HepG2 (cell line): Measurements from ENCODE around the gene LIMA1. TPM values are rescaled to one million over a fixed set of nuclear protein-coding genes. Genes with fewer than 3 reads are reported as not detected.

Experiments used
- ARNTL ChIP-seq: sonication (generic); formaldehyde crosslinking; IDR thresholded peaks from 2 replicates; pipeline ENCODE4 v1.4.0; 2020; ENCODE audit warnings: mild to moderate bottlenecking, missing genetic modification reagents
- BCL6 ChIP-seq: IDR thresholded peaks from 2 replicates; pipeline ENCODE4 v1.6.1; 2016; ENCODE audit warnings: missing genetic modification reagents, missing compliant biosample characterization
- FOXJ3 ChIP-seq: sonication (generic); formaldehyde crosslinking; IDR thresholded peaks from 2 replicates; pipeline ENCODE4 v1.4.0; 2020; ENCODE audit warnings: missing genetic modification reagents, mild to moderate bottlenecking, borderline replicate concordance
- HOXA3 ChIP-seq: sonication (generic); formaldehyde crosslinking; IDR thresholded peaks from 2 replicates; pipeline ENCODE4 v1.5.0; 2020; ENCODE audit warnings: missing genetic modification reagents
- IKZF4 ChIP-seq: sonication (generic); formaldehyde crosslinking; IDR thresholded peaks from 2 replicates; pipeline ENCODE4 v1.5.1; 2020; ENCODE audit warnings: borderline replicate concordance, mild to moderate bottlenecking, low read depth, missing genetic modification reagents; ENCODE audit errors: not compliant biosample characterization
- NR2C2 ChIP-seq: sonication (generic); formaldehyde crosslinking; IDR thresholded peaks from 2 replicates; pipeline ENCODE4 v1.4.0; 2020; ENCODE audit warnings: missing genetic modification reagents, mild to moderate bottlenecking, moderate library complexity, borderline replicate concordance
- NRL ChIP-seq: sonication (generic); formaldehyde crosslinking; IDR thresholded peaks from 2 replicates; pipeline ENCODE4 v1.5.0; 2020; ENCODE audit warnings: missing genetic modification reagents, mild to moderate bottlenecking, moderate library complexity, borderline replicate concordance
- U2AF2 ChIP-seq: fragments of 200-400 bp; formaldehyde crosslinking; IDR thresholded peaks from 2 replicates; pipeline ENCODE4 v1.6.1; 2017; ENCODE audit warnings: low read depth, mild to moderate bottlenecking, low read length
- ZFP37 ChIP-seq: sonication (generic); formaldehyde crosslinking; IDR thresholded peaks from 2 replicates; pipeline ENCODE4 v1.4.0; 2020; ENCODE audit warnings: missing genetic modification reagents, borderline replicate concordance
- ZFP62 ChIP-seq: sonication (generic); formaldehyde crosslinking; IDR thresholded peaks from 2 replicates; pipeline ENCODE4 v1.4.0; 2020; ENCODE audit warnings: missing genetic modification reagents
- ZFP82 ChIP-seq: sonication (generic); formaldehyde crosslinking; IDR thresholded peaks from 2 replicates; pipeline ENCODE4 v1.5.1; 2020; ENCODE audit warnings: mild to moderate bottlenecking, missing genetic modification reagents, borderline replicate concordance
- ZNF136 ChIP-seq: sonication (generic); formaldehyde crosslinking; IDR thresholded peaks from 2 replicates; pipeline ENCODE4 v1.8.1; 2022; ENCODE audit warnings: low read depth, mild to moderate bottlenecking, moderate library complexity, missing genetic modification reagents
- ZNF253 ChIP-seq: sonication (generic); formaldehyde crosslinking; IDR thresholded peaks from 2 replicates; pipeline ENCODE4 v1.8.0; 2022; ENCODE audit warnings: mild to moderate bottlenecking, missing genetic modification reagents, borderline replicate concordance
- ZNF703 ChIP-seq: sonication (generic); formaldehyde crosslinking; IDR thresholded peaks from 2 replicates; pipeline ENCODE4 v1.5.1; 2020; ENCODE audit warnings: missing genetic modification reagents, mild to moderate bottlenecking, moderate library complexity, borderline replicate concordance
- ZNF891 ChIP-seq: sonication (generic); formaldehyde crosslinking; IDR thresholded peaks from 2 replicates; pipeline ENCODE4 v1.5.0; 2020; ENCODE audit warnings: mild to moderate bottlenecking, missing genetic modification reagents
- ZSCAN25 ChIP-seq: sonication (generic); formaldehyde crosslinking; IDR thresholded peaks from 2 replicates; pipeline ENCODE4 v1.8.0; 2022; ENCODE audit warnings: mild to moderate bottlenecking, missing genetic modification reagents
- polyA plus RNA-seq, 8 experiments: library from polyadenylated mRNA; depleted of rRNA in 3 of 8; stranded (reverse) in 7 of 8; unstranded in 1 of 8; fragments of >200 nt; fragmentation: Illumina TruSeq in 4 of 8; extraction: Trizol in 4 of 8; gene quantifications; 2 replicates each; pipeline versions ENCODE4 v1.2.1 to v1.2.3, GENCODE V29; 2011 to 2016; ENCODE audit warnings: low read depth in 4 of 8, missing spikeins in 1 of 8, mixed read lengths in 1 of 8; ENCODE audit not compliant: insufficient read depth in 1 of 8
- total RNA-seq, 5 experiments: library from RNA; depleted of rRNA; stranded (reverse); fragments of >200 nt; fragmentation: Illumina TruSeq; extraction: Trizol; gene quantifications; 2 replicates each; pipeline ENCODE4 v1.2.3, GENCODE V29; 2016; ENCODE audit warnings: low read depth in 1 of 5
- TF ChIP-seq, protein P1 (sequence below): sonication (generic); formaldehyde crosslinking; IDR thresholded peaks from 2 replicates; pipeline ENCODE4 v1.4.0; 2020; ENCODE audit warnings: mild to moderate bottlenecking, missing genetic modification reagents
- TF ChIP-seq, protein P2 (sequence below): IDR thresholded peaks from 2 replicates; pipeline ENCODE4 v1.6.1; 2016; ENCODE audit warnings: missing genetic modification reagents, missing compliant biosample characterization
- TF ChIP-seq, protein P3 (sequence below): sonication (generic); formaldehyde crosslinking; IDR thresholded peaks from 2 replicates; pipeline ENCODE4 v1.4.0; 2020; ENCODE audit warnings: missing genetic modification reagents
- TF ChIP-seq, protein P4 (sequence below): sonication (generic); formaldehyde crosslinking; IDR thresholded peaks from 2 replicates; pipeline ENCODE4 v1.8.1; 2023; ENCODE audit warnings: missing genetic modification reagents, mild to moderate bottlenecking, borderline replicate concordance
- TF ChIP-seq, protein P5 (sequence below): sonication (generic); formaldehyde crosslinking; IDR thresholded peaks from 2 replicates; pipeline ENCODE4 v1.8.1; 2023; ENCODE audit warnings: mild to moderate bottlenecking, inconsistent platforms, moderate library complexity, missing genetic modification reagents, borderline replicate concordance

The LIMA1 gene
- total and polyA plus RNA-seq, 2 of the 13 experiments (the other 11 are each of a cell fraction or from before 2014, with no cell fraction given), result 13.0 to 19.8 TPM

DNA sequence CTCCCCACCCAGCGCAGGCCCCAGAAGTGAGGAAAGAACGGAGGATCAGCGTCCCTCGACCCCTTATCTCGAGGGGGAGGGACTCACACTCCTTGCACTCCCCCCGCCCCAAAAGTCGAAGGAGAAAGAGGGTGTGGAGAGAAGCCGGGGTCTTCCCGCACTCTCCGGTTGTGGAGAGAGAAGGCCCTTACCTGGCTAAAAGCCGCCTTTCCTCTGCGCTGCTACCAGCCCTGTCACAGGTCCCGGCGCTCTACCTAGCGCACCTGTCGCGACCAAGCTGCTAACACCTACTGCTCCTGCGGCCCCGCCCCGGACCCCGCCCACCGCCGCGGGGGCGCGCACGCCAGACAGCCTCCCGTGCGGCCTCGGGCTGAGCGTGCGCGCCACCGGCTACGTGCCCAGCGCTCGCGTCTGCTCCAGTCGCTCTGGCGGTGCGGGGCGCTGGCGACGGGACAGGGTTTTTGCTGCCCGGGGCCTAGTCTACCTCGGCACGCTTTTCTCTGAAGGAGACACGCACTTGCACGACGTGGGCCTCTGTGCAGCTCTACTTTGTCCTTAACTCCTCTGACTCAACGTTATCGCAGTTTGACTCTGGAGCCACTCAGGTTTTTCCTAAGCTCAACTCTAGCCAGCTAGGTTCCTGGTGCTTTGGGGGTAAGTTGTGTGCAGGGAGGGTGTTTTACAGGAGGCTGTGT is at the start of gene LIMA1 (continued):
- TF ChIP-seq NRL, result peak; percentile 56; the same call in 1 of the 2 replicates
- 0 out of 2 replicates have a peak, but pooled peaks have one; percentile 29 for TF ChIP-seq ARNTL
- no peak for TF ChIP-seq ZFP62 (CRISPR knock-in tag)
- TF ChIP-seq ZNF703 (CRISPR knock-in tag), result no peak
- TF ChIP-seq ZNF253 (CRISPR knock-in tag), result no peak
- no peak for TF ChIP-seq ZSCAN25 (CRISPR knock-in tag)
- no peak for TF ChIP-seq FOXJ3 (CRISPR knock-in tag)
- TF ChIP-seq, protein P1, sequence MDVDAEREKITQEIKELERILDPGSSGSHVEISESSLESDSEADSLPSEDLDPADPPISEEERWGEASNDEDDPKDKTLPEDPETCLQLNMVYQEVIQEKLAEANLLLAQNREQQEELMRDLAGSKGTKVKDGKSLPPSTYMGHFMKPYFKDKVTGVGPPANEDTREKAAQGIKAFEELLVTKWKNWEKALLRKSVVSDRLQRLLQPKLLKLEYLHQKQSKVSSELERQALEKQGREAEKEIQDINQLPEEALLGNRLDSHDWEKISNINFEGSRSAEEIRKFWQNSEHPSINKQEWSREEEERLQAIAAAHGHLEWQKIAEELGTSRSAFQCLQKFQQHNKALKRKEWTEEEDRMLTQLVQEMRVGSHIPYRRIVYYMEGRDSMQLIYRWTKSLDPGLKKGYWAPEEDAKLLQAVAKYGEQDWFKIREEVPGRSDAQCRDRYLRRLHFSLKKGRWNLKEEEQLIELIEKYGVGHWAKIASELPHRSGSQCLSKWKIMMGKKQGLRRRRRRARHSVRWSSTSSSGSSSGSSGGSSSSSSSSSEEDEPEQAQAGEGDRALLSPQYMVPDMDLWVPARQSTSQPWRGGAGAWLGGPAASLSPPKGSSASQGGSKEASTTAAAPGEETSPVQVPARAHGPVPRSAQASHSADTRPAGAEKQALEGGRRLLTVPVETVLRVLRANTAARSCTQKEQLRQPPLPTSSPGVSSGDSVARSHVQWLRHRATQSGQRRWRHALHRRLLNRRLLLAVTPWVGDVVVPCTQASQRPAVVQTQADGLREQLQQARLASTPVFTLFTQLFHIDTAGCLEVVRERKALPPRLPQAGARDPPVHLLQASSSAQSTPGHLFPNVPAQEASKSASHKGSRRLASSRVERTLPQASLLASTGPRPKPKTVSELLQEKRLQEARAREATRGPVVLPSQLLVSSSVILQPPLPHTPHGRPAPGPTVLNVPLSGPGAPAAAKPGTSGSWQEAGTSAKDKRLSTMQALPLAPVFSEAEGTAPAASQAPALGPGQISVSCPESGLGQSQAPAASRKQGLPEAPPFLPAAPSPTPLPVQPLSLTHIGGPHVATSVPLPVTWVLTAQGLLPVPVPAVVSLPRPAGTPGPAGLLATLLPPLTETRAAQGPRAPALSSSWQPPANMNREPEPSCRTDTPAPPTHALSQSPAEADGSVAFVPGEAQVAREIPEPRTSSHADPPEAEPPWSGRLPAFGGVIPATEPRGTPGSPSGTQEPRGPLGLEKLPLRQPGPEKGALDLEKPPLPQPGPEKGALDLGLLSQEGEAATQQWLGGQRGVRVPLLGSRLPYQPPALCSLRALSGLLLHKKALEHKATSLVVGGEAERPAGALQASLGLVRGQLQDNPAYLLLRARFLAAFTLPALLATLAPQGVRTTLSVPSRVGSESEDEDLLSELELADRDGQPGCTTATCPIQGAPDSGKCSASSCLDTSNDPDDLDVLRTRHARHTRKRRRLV (CRISPR knock-in tag), result peak; percentile 72; the same call in 1 of the 2 replicates
- TF ChIP-seq IKZF4 (CRISPR knock-in tag), result no peak
- no peak for TF ChIP-seq BCL6
- TF ChIP-seq HOXA3 (CRISPR knock-in tag), result peak; percentile 68
- no peak for TF ChIP-seq ZFP82 (CRISPR knock-in tag)
- no peak for TF ChIP-seq ZNF891 (CRISPR knock-in tag)
- TF ChIP-seq ZFP37 (CRISPR knock-in tag), result no peak
- TF ChIP-seq U2AF2, result no peak
- no peak; the same call in 1 of the 2 replicates for TF ChIP-seq NR2C2 (CRISPR knock-in tag)
- no peak for TF ChIP-seq ZNF136 (CRISPR knock-in tag)
- TF ChIP-seq, protein P2, sequence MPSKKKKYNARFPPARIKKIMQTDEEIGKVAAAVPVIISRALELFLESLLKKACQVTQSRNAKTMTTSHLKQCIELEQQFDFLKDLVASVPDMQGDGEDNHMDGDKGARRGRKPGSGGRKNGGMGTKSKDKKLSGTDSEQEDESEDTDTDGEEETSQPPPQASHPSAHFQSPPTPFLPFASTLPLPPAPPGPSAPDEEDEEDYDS, result peak; percentile 57
- TF ChIP-seq, protein P3, sequence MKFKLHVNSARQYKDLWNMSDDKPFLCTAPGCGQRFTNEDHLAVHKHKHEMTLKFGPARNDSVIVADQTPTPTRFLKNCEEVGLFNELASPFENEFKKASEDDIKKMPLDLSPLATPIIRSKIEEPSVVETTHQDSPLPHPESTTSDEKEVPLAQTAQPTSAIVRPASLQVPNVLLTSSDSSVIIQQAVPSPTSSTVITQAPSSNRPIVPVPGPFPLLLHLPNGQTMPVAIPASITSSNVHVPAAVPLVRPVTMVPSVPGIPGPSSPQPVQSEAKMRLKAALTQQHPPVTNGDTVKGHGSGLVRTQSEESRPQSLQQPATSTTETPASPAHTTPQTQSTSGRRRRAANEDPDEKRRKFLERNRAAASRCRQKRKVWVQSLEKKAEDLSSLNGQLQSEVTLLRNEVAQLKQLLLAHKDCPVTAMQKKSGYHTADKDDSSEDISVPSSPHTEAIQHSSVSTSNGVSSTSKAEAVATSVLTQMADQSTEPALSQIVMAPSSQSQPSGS (CRISPR knock-in tag), result 0 out of 2 replicates have a peak, but pooled peaks have one; percentile 25
- TF ChIP-seq, protein P4, sequence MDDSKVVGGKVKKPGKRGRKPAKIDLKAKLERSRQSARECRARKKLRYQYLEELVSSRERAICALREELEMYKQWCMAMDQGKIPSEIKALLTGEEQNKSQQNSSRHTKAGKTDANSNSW (CRISPR knock-in tag), result no peak
- TF ChIP-seq, protein P5, sequence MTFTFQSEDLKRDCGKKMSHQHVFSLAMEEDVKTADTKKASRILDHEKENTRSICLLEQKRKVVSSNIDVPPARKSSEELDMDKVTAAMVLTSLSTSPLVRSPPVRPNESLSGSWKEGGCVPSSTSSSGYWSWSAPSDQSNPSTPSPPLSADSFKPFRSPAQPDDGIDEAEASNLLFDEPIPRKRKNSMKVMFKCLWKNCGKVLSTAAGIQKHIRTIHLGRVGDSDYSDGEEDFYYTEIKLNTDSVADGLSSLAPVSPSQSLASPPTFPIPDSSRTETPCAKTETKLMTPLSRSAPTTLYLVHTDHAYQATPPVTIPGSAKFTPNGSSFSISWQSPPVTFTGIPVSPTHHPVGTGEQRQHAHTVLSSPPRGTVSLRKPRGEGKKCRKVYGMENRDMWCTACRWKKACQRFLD, result 0 out of 2 replicates have a peak, but pooled peaks have one; percentile 48
